C4-2B (cell line): ENCODE data around the gene SPATA6.

Experiments
- H3K27ac ChIP-seq: fragments of 450-650 bp; 2 replicates; pipeline ENCODE4 v1.5.1; 2017
- ZFX ChIP-seq: fragments of 450-650 bp; IDR thresholded peaks from 2 replicates; pipeline ENCODE4 v1.6.1; 2017
- TF ChIP-seq, protein P1 (sequence below): fragments of 450-650 bp; conservative IDR thresholded peaks from 2 replicates; pipeline ENCODE4 v1.5.1; 2017; ENCODE audit warnings: mild to moderate bottlenecking

Gene SPATA6

DNA sequence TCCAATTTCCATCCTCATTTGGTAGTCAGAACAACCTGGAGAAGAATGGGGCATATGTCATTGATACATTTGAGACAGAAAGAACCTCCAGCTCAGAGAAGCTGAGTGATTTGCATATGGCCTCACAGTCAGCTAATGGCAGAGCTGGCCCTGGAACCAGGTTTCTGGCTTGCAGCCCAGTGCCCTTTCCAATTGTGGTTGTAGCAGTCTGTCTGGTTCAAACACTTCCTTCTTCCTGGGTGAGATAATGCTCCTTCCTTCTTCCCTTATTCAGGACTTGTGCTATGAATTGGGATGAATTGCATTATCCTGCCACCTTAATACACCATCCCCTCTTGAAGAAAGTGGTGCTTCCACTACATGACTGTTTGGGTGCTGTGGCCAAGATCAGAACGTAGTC, 225.3 kb downstream of the SPATA6 start:
- TF ChIP-seq, protein P1, sequence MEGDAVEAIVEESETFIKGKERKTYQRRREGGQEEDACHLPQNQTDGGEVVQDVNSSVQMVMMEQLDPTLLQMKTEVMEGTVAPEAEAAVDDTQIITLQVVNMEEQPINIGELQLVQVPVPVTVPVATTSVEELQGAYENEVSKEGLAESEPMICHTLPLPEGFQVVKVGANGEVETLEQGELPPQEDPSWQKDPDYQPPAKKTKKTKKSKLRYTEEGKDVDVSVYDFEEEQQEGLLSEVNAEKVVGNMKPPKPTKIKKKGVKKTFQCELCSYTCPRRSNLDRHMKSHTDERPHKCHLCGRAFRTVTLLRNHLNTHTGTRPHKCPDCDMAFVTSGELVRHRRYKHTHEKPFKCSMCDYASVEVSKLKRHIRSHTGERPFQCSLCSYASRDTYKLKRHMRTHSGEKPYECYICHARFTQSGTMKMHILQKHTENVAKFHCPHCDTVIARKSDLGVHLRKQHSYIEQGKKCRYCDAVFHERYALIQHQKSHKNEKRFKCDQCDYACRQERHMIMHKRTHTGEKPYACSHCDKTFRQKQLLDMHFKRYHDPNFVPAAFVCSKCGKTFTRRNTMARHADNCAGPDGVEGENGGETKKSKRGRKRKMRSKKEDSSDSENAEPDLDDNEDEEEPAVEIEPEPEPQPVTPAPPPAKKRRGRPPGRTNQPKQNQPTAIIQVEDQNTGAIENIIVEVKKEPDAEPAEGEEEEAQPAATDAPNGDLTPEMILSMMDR = no peak
- no peak for TF ChIP-seq ZFX

More for the DNA sequence above, 225.3 kb downstream of the SPATA6 start:
- peak overlapping the region; percentile 84 for H3K27ac ChIP-seq
